Fibroblast of skin of back (primary cell): ENCODE measurements around the gene DNHD1.
"Not testable (repeated sequence)": the region's sequence is repeated elsewhere in the genome, so short reads cannot be mapped to it uniquely, and the experiment has no call there.

Source experiments
- DNase-seq: peaks from one replicate; pipeline ENCODE4 v3.0.0-alpha.2; 2013

DNHD1 gene

GRCh38 chr11:6480299-6480914, 16.7 kb upstream of the DNHD1 start:
- peak; percentile 24 for DNase-seq

DNA sequence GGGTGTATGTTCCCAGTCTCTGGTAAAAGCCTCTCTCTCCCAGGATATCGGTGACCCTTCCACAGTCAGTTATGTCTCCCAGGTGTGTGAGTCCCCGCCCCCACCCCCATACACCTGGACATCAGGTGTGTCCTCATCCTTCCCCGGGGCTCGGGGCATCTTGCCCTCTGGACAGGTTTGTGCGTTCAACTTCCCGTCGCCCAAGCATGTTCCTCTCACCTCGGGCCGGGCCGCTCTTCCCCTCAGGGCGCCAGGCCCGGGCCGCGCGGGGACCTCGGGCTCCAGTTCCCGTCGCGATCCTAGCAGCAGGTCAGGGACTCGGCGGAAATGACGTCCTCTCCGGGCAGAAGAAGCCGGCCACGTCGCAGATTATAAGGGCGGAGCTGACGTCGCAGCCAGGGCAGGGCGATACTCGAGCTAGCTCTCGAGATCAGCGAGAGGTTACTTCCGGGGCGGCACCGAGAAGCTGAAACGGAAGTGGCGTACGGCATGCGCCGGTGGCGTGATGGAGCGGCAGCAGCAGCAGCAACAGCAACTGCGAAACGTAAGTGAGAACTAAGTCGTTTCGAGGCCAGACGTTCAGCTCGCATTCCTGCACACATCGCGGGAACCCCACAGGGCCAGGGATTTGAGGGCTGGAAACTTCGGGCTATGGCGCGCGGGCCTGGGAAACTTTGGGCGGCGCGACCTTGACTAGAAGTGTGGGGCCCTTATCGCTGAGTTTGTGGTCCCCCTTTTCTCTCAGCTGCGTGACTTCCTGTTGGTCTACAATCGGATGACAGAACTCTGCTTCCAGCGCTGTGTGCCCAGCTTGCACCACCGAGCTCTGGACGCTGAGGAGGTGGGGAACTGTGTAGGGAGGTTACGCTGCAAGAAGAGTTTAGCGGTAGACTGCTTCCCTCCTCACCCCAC, 15.8 kb upstream of the DNHD1 start, which contains the start of the genes ARFIP2 and TIMM10B:
TSS of gene ARFIP2 (minus strand) at position 320 of the 912 bp plus-strand sequence. CDS start 910 bp downstream, outside the sequence.
TSS of gene TIMM10B (plus strand) at position 490 of the 912 bp plus-strand sequence. CDS start at position 506, 16 bp downstream.
- peak; percentile 99 for DNase-seq

DNA sequence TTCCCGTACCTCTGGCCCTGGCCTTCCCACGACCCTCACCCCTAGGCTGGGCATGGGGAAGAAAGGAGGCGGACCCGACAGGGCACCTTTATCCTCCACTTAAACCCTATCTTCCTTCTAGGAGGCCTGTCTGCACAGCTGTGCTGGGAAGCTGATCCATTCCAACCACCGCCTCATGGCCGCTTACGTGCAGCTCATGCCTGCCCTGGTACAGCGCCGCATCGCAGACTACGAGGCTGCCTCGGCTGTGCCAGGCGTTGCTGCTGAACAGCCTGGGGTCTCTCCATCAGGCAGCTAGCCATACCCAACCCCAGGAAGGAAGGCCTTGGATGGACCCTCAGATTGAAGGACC, 15.2 kb upstream of the DNHD1 start:
- DNase-seq, result no peak

DNA sequence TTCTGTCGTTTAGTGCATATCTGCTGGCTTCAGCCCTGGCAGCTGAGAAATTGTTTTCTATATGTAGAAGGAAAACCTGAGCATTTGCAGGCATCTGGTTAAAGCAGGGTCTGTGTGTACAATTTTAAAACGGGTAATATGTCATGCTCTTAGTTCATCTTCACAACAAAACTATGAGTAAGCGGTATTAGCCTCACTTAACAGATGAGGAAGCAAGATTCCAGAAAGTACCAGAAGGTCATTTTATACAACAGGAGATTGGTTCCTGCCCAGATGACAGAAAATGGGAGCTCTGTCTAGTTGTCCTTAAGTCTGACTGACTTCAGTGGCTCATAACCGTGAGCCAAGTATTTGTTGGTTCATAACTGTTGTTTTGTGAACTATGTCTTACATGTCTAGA, 14.6 kb upstream of the DNHD1 start:
- no peak for DNase-seq

GRCh38 chr11:6483015-6483414, 14.1 kb upstream of the DNHD1 start:
- DNase-seq, result no peak

- no peak for DNase-seq
Measured at GRCh38 chr11:6485661-6486060, 11.4 kb upstream of the DNHD1 start.

DNA sequence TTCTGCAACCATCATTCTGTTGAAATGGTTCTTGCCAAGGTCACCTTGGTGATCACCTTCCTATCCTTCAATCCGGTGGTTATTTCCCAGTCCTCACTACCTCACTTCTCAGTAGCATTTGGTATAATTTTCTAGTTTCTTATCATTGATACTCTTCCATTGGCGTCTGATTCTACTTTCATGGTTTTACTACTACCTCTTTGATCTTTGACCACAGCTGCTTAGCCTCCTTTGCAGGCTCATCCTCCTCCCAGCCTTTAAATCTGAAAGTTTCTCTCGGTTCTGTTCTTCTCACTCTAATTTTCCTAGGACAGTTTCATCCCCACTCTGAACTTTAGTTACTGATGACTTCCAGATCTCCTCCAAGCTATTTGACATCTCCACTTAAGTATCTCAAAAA, 10.8 kb upstream of the DNHD1 start:
- DNase-seq, result no peak

- no peak for DNase-seq
Measured at GRCh38 chr11:6486938-6487337, 10.1 kb upstream of the DNHD1 start.

- no peak for DNase-seq
Measured at GRCh38 chr11:6488342-6488741, 8.7 kb upstream of the DNHD1 start.

DNA sequence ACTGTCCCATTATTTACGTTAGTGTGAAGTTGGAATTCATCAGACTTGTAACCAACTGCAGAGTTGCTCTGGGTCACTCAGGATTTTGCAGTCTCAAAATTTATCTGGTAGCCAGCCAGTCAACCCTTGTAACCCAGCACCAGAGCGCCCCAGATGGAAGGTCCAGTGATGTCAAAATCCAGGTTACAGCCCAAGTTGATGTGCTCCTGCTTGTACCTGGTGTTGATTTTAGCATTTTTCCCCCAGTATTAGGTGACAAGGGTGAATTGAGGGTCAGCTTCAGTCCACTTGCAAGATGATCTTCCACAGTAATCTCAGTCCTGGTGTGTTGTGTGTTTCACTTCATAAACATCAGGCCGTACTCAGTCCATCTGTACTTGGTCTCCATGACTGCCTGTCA, 8.3 kb upstream of the DNHD1 start:
- no peak for DNase-seq

DNA sequence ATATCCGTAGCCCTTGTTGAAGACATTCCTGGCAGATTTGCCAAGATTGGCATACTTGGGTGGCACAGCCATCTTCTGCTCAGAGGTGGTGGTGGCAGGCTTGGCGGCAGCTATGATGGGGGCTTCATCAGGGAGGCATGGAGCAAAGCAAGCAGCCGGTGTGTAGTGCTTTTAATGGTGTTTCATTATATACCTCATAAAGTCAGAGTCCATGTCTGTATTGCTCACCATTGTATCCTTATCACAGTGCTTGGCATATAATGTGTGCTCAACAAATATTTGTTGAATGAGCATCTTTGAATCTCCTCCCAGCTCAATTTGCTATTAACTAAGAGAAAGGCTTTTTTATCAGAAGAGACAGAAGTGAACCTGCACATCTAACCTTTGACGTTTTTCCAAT, 7.8 kb upstream of the DNHD1 start:
- DNase-seq, result no peak

GRCh38 chr11:6498121-6498520, 1.0 kb downstream of the DNHD1 start:
- no peak for DNase-seq

GRCh38 chr11:6498544-6498943, 1.5 kb downstream of the DNHD1 start:
- DNase-seq, result no peak

DNA sequence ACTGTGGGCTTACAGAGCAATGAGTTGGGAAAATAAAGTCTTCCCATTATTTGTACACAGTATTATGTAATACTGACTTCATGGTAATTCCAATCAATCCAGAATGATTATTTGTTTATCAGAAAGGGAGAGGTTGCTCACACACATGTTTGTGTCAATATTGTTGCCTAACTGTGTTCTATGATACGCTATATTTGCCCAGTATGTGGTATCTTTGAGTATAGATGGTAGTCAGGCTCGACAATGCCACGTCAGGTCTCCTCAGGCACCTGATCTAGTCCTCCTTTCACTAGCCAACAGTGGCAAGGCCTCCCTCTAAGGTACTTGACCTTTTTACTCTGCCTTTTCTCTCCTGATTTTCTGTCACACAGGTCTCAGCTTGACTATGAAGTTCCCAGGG, 5.3 kb downstream of the DNHD1 start:
- DNase-seq, result no peak

- no peak for DNase-seq
Measured at GRCh38 chr11:6504166-6504565, 7.1 kb downstream of the DNHD1 start.

DNA sequence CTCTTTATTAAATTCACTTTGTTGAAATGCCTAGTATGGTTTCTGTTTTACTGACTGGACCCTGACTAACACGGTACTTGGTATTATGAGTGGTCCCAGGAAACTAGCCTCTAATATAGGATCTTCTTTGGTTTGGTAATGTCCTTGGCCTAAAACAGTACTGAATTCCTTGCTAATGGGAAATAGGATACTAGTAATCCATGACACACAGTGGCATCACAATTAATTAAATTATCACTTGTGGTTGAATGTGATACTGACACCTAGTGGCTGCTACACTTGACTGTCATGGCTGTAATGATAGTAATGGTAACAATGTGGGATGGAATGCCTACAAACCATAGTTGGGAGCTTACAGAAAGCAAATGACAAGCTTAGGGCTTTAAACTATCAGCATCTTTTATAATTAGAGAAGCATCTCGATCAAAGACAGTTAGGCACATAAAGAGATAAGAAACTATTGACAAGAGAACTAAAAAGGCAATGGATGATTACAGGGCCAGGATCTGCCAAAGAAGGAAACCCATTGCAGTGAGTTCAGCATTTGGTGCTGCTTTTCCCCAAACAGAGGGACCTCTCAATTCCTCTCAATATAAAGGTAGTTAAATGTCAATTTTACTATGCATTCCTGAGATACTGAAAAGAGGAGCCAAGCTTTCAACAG, 8.6 kb downstream of the DNHD1 start:
- DNase-seq, result peak; percentile 77

DNA sequence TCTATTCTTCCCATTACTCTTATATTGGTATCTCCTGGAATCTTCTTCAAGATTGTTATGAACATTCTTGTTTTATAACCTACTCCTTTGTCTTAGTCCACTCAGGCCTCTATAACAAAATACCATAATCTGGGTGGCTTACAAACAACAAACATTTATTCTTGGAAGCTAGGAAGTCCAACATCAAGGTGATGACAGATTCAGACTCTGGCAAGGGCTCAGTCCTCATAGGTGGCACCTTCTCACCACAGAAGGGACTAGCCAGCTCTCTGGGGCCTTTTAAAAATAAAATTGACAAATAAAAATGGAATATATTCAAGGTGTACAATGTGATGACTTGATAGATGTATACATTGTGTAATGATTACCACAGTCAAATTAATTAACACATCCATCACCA, 19.8 kb downstream of the DNHD1 start:
- no peak for DNase-seq

- DNase-seq, result no peak
Measured at GRCh38 chr11:6520265-6520664, 23.2 kb downstream of the DNHD1 start.

- not testable (repeated sequence) for DNase-seq
Measured at GRCh38 chr11:6521946-6522345, 24.9 kb downstream of the DNHD1 start.

GRCh38 chr11:6523253-6523652, 26.2 kb downstream of the DNHD1 start:
- peak; percentile 77 for DNase-seq

DNA sequence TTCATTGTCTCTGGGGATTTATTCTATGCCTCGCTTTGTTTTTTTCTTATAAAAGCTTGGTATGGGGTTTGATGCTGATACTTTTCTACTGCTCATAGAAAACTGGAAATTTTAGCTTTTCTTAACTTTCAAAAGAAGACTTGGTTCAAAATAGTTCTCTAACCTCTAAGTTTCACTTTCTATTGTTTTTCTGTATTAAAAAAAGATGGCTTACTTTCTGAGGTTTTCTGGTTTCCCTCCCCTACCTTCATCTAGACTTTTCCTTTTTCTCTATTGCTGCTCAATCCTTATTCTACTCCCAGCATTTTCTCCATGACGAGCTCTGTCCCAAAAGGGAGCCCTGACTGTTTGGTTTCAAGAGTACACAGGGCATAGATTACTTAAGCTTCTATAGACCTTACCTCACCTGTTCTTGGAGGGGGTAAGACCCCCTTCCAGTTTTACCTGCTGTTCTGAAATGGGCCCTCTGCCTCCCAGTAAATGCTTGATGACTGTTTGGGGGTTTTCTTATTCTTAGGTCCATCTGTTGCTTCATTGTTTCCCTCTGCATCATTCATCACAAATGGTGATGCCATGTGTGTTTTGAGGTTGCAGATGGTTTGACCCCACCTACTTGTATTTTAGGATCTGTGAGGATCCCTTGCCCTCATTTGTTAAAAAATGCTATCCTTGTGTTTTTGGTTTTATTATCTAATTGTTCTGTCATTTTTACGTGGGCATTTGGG, 29.5 kb downstream of the DNHD1 start:
- no peak for DNase-seq

- no peak for DNase-seq
Measured at GRCh38 chr11:6529266-6529665, 32.2 kb downstream of the DNHD1 start.

DNA sequence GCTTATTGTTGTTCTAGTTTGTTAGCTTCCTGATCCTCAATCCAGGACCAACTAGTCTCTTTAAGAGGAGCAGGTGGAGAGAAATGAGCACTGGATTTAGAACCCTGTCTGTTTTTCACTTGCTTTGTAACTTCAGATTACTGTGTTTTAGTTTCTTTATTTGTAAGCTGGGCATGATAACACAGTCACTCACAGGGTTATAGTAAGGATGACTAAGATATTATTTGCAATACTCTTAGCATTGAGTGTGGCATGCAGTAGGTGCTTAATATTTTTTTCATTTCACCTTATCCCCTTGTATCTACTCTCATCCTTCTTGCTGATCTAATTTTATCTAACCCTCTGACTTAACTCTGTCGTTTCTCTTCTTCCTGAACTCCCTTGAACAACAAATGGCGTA, 33.8 kb downstream of the DNHD1 start:
- DNase-seq, result no peak
